H1 (cell line): Measurements from ENCODE around the gene SNAP29. TPM values are rescaled to one million over a fixed set of nuclear protein-coding genes. Genes with fewer than 3 reads are reported as not detected.

Experiments
- BCL11A ChIP-seq, 2 experiments: IDR thresholded peaks; one replicate each; pipeline ENCODE4 v1.6.1; 2011; ENCODE audit warnings: low read depth in 2 of 2, low read length in 2 of 2, mild to moderate bottlenecking in 2 of 2
- GTF2F1 ChIP-seq: IDR thresholded peaks from 2 replicates; pipeline ENCODE4 v1.6.1; 2012; ENCODE audit warnings: low read depth, low read length, improper control_type of control experiment, borderline replicate concordance
- MAFK ChIP-seq: IDR thresholded peaks from 2 replicates; pipeline ENCODE4 v1.6.1; 2012; ENCODE audit warnings: low read depth, mild to moderate bottlenecking, improper control_type of control experiment, low read length
- polyA plus RNA-seq, 7 experiments: library from polyadenylated mRNA; depleted of rRNA in 3 of 7; stranded (reverse) in 5 of 7; unstranded in 2 of 7; fragments of >200 nt in 5 of 7; fragments of 200-250 nt in 2 of 7; gene quantifications; 1 replicate in 5 of 7; 2 replicates in 1 of 7; 4 replicates in 1 of 7; pipeline versions ENCODE4 v1.2.1 to v1.2.3, GENCODE V29; 2011 to 2013; ENCODE audit warnings: missing spikeins in 2 of 7, mixed read lengths in 2 of 7
- total RNA-seq: library from RNA; stranded (reverse); fragmentation: NEBNext Ultra II Directional; extraction: Animal tissue kit (Norgen Biotek cat#: 25700); gene quantifications from 2 replicates; pipeline ENCODE4 v1.2.1, GENCODE V29; 2021

Gene SNAP29
- total and polyA plus RNA-seq, 2 of the 8 experiments (the other 6 are each of a cell fraction or from before 2014, with no cell fraction given): 11.8 to 15.0 TPM

GRCh38 chr22:20918663-20919218 is 59.9 kb downstream of the SNAP29 start (continued):
- no peak for TF ChIP-seq MAFK
- TF ChIP-seq BCL11A (IDR thresholded peaks at IDR 0.05; ENCODE audit: low read depth in 2 of 2, low read length in 2 of 2): no peak
- TF ChIP-seq GTF2F1: no peak
